A673 (cell line): ENCODE results near the gene CAMKK1. TPM values are rescaled to one million over a fixed set of nuclear protein-coding genes. Genes with fewer than 3 reads are reported as not detected.

Source experiments
- BruUV-seq: library from RNA; stranded (reverse); fragments of 400-500 nt; replicated peaks from 2 replicates; lab custom pipeline; 2021; lab: Mats Ljungman, UMichigan
- CTCF ChIA-PET: fragments of 300-600 bp; sonication (Branson Sonifier 250); formaldehyde crosslinking; loops from one replicate; lab custom pipeline; 2022; ENCODE audit warnings: antibody characterized with exemption; lab: Charles Lee
- POLR2A ChIA-PET: fragments of 300-600 bp; sonication (Branson Sonifier 250); formaldehyde crosslinking; loops from one replicate; lab custom pipeline; 2022; ENCODE audit warnings: antibody characterized with exemption; ENCODE audit not compliant: low non-redundant PET; lab: Charles Lee
- DNase-seq: peaks from one replicate; pipeline ENCODE4 v3.0.0-alpha.2; 2015; ENCODE audit warnings: low spot score
- H3K27ac ChIP-seq: fragments of 200-600 bp; sonication (generic); 2 replicates; pipeline ENCODE4 v1.5.1; 2016; ENCODE audit warnings: mixed run types, low read depth, mild to moderate bottlenecking, mixed read lengths, antibody characterized with exemption, low read length; ENCODE audit not compliant: poor library complexity, severe bottlenecking
- H3K27me3 ChIP-seq: fragments of 200-600 bp; sonication (generic); replicated peaks from 2 replicates; pipeline ENCODE4 v1.6.1; 2017; ENCODE audit warnings: mixed run types, low read depth, mild to moderate bottlenecking, mixed read lengths, antibody characterized with exemption, low read length; ENCODE audit not compliant: insufficient read depth, poor library complexity
- H3K36me3 ChIP-seq: fragments of 200-600 bp; sonication (generic); 2 replicates; pipeline ENCODE4 v1.6.1; 2016; ENCODE audit warnings: mixed run types, mild to moderate bottlenecking, mixed read lengths, antibody characterized with exemption, low read length; ENCODE audit not compliant: insufficient read depth, poor library complexity, severe bottlenecking
- H3K4me1 ChIP-seq: fragments of 200-600 bp; sonication (generic); 2 replicates; pipeline ENCODE4 v1.6.1; 2017; ENCODE audit warnings: mixed run types, mild to moderate bottlenecking, mixed read lengths, antibody characterized with exemption, low read length; ENCODE audit not compliant: insufficient read depth, poor library complexity, severe bottlenecking
- H3K4me3 ChIP-seq: fragments of 200-600 bp; sonication (generic); 2 replicates; pipeline ENCODE4 v1.5.1; 2016; ENCODE audit warnings: low read depth, mixed run types, mild to moderate bottlenecking, mixed read lengths, low read length; ENCODE audit not compliant: poor library complexity, severe bottlenecking
- H3K9me3 ChIP-seq: fragments of 200-600 bp; sonication (generic); 2 replicates; pipeline ENCODE4 v1.6.1; 2016; ENCODE audit warnings: mixed run types, low read depth, mild to moderate bottlenecking, mixed read lengths, antibody characterized with exemption, low read length; ENCODE audit not compliant: poor library complexity, severe bottlenecking
- EZH2 ChIP-seq: fragments of 200-600 bp; sonication (generic); IDR thresholded peaks from 2 replicates; pipeline ENCODE4 v1.6.1; 2017; ENCODE audit warnings: borderline replicate concordance, low read depth, mild to moderate bottlenecking, mixed read lengths, antibody characterized with exemption, low read length; ENCODE audit not compliant: poor library complexity, severe bottlenecking
- intact Hi-C: fragments of 100-400 bp; cut with micrococcal nuclease; formaldehyde crosslinking; loops from one replicate; pipeline ENCODE4 v1.10.0; 2022; ENCODE audit not compliant: unreplicated experiment
- total RNA-seq: library from RNA; stranded (reverse); gene quantifications from 2 replicates; pipeline ENCODE4 v1.2.3, GENCODE V29; 2021
- TF ChIP-seq, protein P1 (sequence below): fragments of 300-800, 200-600 bp; sonication (generic); conservative IDR thresholded peaks from 2 replicates; pipeline ENCODE4 v1.5.1; 2017; ENCODE audit warnings: low read depth, mild to moderate bottlenecking, antibody characterized with exemption, low read length, moderate library complexity, mixed read lengths

The CAMKK1 gene
- total RNA-seq, 1 experiment from 2014 or later, result 6.1 TPM

- no TSS peak for BruUV-seq
- no peak overlapping the region for H3K27ac ChIP-seq
- H3K4me1 ChIP-seq, result peaks cover 39% of the 10 kb centered on the region
- H3K4me3 ChIP-seq, result no peak overlapping the region
- intact Hi-C loops, result no loop called here
- POLR2A ChIA-PET, result no interaction called here
- TF ChIP-seq, protein P1, sequence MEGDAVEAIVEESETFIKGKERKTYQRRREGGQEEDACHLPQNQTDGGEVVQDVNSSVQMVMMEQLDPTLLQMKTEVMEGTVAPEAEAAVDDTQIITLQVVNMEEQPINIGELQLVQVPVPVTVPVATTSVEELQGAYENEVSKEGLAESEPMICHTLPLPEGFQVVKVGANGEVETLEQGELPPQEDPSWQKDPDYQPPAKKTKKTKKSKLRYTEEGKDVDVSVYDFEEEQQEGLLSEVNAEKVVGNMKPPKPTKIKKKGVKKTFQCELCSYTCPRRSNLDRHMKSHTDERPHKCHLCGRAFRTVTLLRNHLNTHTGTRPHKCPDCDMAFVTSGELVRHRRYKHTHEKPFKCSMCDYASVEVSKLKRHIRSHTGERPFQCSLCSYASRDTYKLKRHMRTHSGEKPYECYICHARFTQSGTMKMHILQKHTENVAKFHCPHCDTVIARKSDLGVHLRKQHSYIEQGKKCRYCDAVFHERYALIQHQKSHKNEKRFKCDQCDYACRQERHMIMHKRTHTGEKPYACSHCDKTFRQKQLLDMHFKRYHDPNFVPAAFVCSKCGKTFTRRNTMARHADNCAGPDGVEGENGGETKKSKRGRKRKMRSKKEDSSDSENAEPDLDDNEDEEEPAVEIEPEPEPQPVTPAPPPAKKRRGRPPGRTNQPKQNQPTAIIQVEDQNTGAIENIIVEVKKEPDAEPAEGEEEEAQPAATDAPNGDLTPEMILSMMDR, result no peak
- no peak for TF ChIP-seq EZH2
- no peaks in the 10 kb centered on the region for H3K27me3 ChIP-seq
- DNase-seq, result no peak
- no peaks in the 10 kb centered on the region for H3K9me3 ChIP-seq
- peaks cover 8% of the 10 kb centered on the region for H3K36me3 ChIP-seq
- CTCF ChIA-PET, result no interaction called here
Observed at GRCh38 chr17:3885970-3886369, 6.9 kb downstream of the CAMKK1 start.

- H3K27me3 ChIP-seq, result no peaks in the 10 kb centered on the region
- DNase-seq, result no peak
- peaks cover 32% of the 10 kb centered on the region for H3K4me1 ChIP-seq
- peaks cover 8% of the 10 kb centered on the region for H3K36me3 ChIP-seq
- H3K27ac ChIP-seq, result no peak overlapping the region
- H3K4me3 ChIP-seq, result no peak overlapping the region
- no TSS peak for BruUV-seq
- H3K9me3 ChIP-seq, result no peaks in the 10 kb centered on the region
- intact Hi-C loops, result no loop called here
- no peak for TF ChIP-seq EZH2
- TF ChIP-seq, protein P1, result no peak
- ChIA-PET POLR2A (interaction anchor here (0.7 kb wide), 1 partner anchor 9 kb away, joined by 3 read pairs; no protein-coding TSS in a partner anchor), CTCF (no interaction called here)
Observed at GRCh38 chr17:3885271-3885670, 7.6 kb downstream of the CAMKK1 start.

- DNase-seq, result no peak
- no peak overlapping the region for H3K4me3 ChIP-seq
- intact Hi-C loops, result no loop called here
- H3K27ac ChIP-seq, result no peak overlapping the region
- H3K27me3 ChIP-seq, result no peaks in the 10 kb centered on the region
- CTCF ChIA-PET, result no interaction called here
- no TSS peak for BruUV-seq
- POLR2A ChIA-PET, result no interaction called here
- TF ChIP-seq EZH2, result no peak
- TF ChIP-seq, protein P1, result no peak
- H3K9me3 ChIP-seq, result no peaks in the 10 kb centered on the region
- H3K36me3 ChIP-seq, result peaks cover 8% of the 10 kb centered on the region
- H3K4me1 ChIP-seq, result peaks cover 21% of the 10 kb centered on the region
Observed at GRCh38 chr17:3884188-3884587, 8.7 kb downstream of the CAMKK1 start.
